Measurements from ENCODE around the gene FNDC3B. TPM values are rescaled to one million over a fixed set of nuclear protein-coding genes. Genes with fewer than 3 reads are reported as not detected.

Gene FNDC3B
- total RNA-seq, 1 experiment from 2014 or later = 62.3 TPM

GRCh38 chr3:172375206-172375850 lies 335.9 kb downstream of the FNDC3B start:
- H3K27me3 ChIP-seq = no peaks in the 10 kb centered on the region
- H3K4me1 ChIP-seq = peaks cover 6% of the 10 kb centered on the region
- H3K27ac ChIP-seq = no peak overlapping the region
- H3K4me3 ChIP-seq = no peak overlapping the region
- no peak for DNase-seq
- H3K36me3 ChIP-seq = peaks cover 71% of the 10 kb centered on the region
- no peaks in the 10 kb centered on the region for H3K9me3 ChIP-seq (replicated peaks)

- Histone ChIP-seq H3K4me3 (no peak overlapping the region), H3K4me1 (no peaks in the 10 kb centered on the region), H3K27me3 (no peaks in the 10 kb centered on the region), H3K27ac (no peak overlapping the region), H3K9me3 (replicated peaks) (peaks cover 4% of the 10 kb centered on the region; the same call in 1 of the 2 replicates), H3K36me3 (peaks cover 70% of the 10 kb centered on the region)
- no peak for DNase-seq
Observed at GRCh38 chr3:172376402-172376801, 337.0 kb downstream of the FNDC3B start.

- Histone ChIP-seq H3K9me3 (replicated peaks) (peaks cover 4% of the 10 kb centered on the region; the same call in 1 of the 2 replicates), H3K27me3 (no peaks in the 10 kb centered on the region), H3K36me3 (peaks cover 65% of the 10 kb centered on the region), H3K27ac (no peak overlapping the region), H3K4me3 (no peak overlapping the region), H3K4me1 (no peaks in the 10 kb centered on the region)
- no peak for DNase-seq
Observed at GRCh38 chr3:172376881-172377280, 337.5 kb downstream of the FNDC3B start.

- no peaks in the 10 kb centered on the region for H3K27me3 ChIP-seq
- no peaks in the 10 kb centered on the region for H3K4me1 ChIP-seq
- H3K36me3 ChIP-seq = peaks cover 58% of the 10 kb centered on the region
- peaks cover 4% of the 10 kb centered on the region; the same call in 1 of the 2 replicates for H3K9me3 ChIP-seq (replicated peaks)
- H3K27ac ChIP-seq = no peak overlapping the region
- no peak for DNase-seq
- no peak overlapping the region for H3K4me3 ChIP-seq
Observed at GRCh38 chr3:172378439-172378838, 339.1 kb downstream of the FNDC3B start.

- Histone ChIP-seq H3K27me3 (no peaks in the 10 kb centered on the region), H3K4me1 (no peaks in the 10 kb centered on the region), H3K36me3 (peaks cover 54% of the 10 kb centered on the region), H3K27ac (no peak overlapping the region), H3K4me3 (no peak overlapping the region), H3K9me3 (replicated peaks) (peaks cover 4% of the 10 kb centered on the region; the same call in 1 of the 2 replicates)
- DNase-seq = no peak
Observed at GRCh38 chr3:172379372-172379771, 340.0 kb downstream of the FNDC3B start.

- no peak overlapping the region for H3K27ac ChIP-seq
- no peak for DNase-seq
- H3K4me1 ChIP-seq = no peaks in the 10 kb centered on the region
- peaks cover 4% of the 10 kb centered on the region; the same call in 1 of the 2 replicates for H3K9me3 ChIP-seq (replicated peaks)
- no peaks in the 10 kb centered on the region for H3K27me3 ChIP-seq
- H3K4me3 ChIP-seq = no peak overlapping the region
- peaks cover 52% of the 10 kb centered on the region for H3K36me3 ChIP-seq
Observed at GRCh38 chr3:172380632-172381031, 341.3 kb downstream of the FNDC3B start.

- Histone ChIP-seq H3K27me3 (no peaks in the 10 kb centered on the region), H3K36me3 (peaks cover 40% of the 10 kb centered on the region), H3K27ac (no peak overlapping the region), H3K4me3 (no peak overlapping the region), H3K4me1 (no peaks in the 10 kb centered on the region), H3K9me3 (replicated peaks) (peaks cover 4% of the 10 kb centered on the region; the same call in 1 of the 2 replicates)
- DNase-seq = no peak
Observed at GRCh38 chr3:172383306-172383796, 344.0 kb downstream of the FNDC3B start.

GRCh38 chr3:172384836-172385235 lies 345.5 kb downstream of the FNDC3B start:
- peaks cover 4% of the 10 kb centered on the region; the same call in 1 of the 2 replicates for H3K9me3 ChIP-seq (replicated peaks)
- H3K36me3 ChIP-seq = peaks cover 30% of the 10 kb centered on the region
- H3K4me1 ChIP-seq = no peaks in the 10 kb centered on the region
- DNase-seq = no peak
- H3K27me3 ChIP-seq = no peaks in the 10 kb centered on the region
- no peak overlapping the region for H3K4me3 ChIP-seq
- H3K27ac ChIP-seq = no peak overlapping the region

- H3K36me3 ChIP-seq = peaks cover 16% of the 10 kb centered on the region
Observed at GRCh38 chr3:172387728-172388127, 348.4 kb downstream of the FNDC3B start.

GRCh38 chr3:172388412-172389078 lies 349.2 kb downstream of the FNDC3B start:
- Histone ChIP-seq H3K9me3 (replicated peaks) (no peaks in the 10 kb centered on the region), H3K27ac (no peak overlapping the region), H3K4me1 (no peaks in the 10 kb centered on the region), H3K4me3 (no peak overlapping the region), H3K36me3 (peaks cover 17% of the 10 kb centered on the region), H3K27me3 (no peaks in the 10 kb centered on the region)
- DNase-seq = no peak

More at GRCh38 chr3:172387728-172388127, 348.4 kb downstream of the FNDC3B start:
- Histone ChIP-seq H3K27ac (no peak overlapping the region), H3K9me3 (replicated peaks) (no peaks in the 10 kb centered on the region), H3K27me3 (no peaks in the 10 kb centered on the region), H3K4me1 (no peaks in the 10 kb centered on the region), H3K4me3 (no peak overlapping the region)
- DNase-seq = no peak

- no peaks in the 10 kb centered on the region for H3K9me3 ChIP-seq (replicated peaks)
- H3K27ac ChIP-seq = no peak overlapping the region
- H3K4me3 ChIP-seq = no peak overlapping the region
- no peaks in the 10 kb centered on the region for H3K27me3 ChIP-seq
- peaks cover 23% of the 10 kb centered on the region for H3K36me3 ChIP-seq
- DNase-seq = no peak
- H3K4me1 ChIP-seq = no peaks in the 10 kb centered on the region
Observed at GRCh38 chr3:172390792-172391191, 351.4 kb downstream of the FNDC3B start.

GRCh38 chr3:172391592-172392302 lies 352.4 kb downstream of the FNDC3B start:
- H3K9me3 ChIP-seq (replicated peaks) = no peaks in the 10 kb centered on the region
- peaks cover 20% of the 10 kb centered on the region for H3K36me3 ChIP-seq
- no peak overlapping the region for H3K4me3 ChIP-seq
- no peaks in the 10 kb centered on the region for H3K27me3 ChIP-seq
- no peak overlapping the region for H3K27ac ChIP-seq
- no peak for DNase-seq
- H3K4me1 ChIP-seq = no peaks in the 10 kb centered on the region

- Histone ChIP-seq H3K36me3 (peaks cover 15% of the 10 kb centered on the region), H3K9me3 (replicated peaks) (no peaks in the 10 kb centered on the region), H3K4me1 (no peaks in the 10 kb centered on the region), H3K27ac (no peak overlapping the region), H3K27me3 (no peaks in the 10 kb centered on the region), H3K4me3 (no peak overlapping the region)
- no peak for DNase-seq
Observed at GRCh38 chr3:172394692-172395091, 355.3 kb downstream of the FNDC3B start.

GRCh38 chr3:172396400-172396799 lies 357.0 kb downstream of the FNDC3B start:
- Histone ChIP-seq H3K4me1 (no peaks in the 10 kb centered on the region), H3K4me3 (no peak overlapping the region), H3K27me3 (no peaks in the 10 kb centered on the region), H3K27ac (no peak overlapping the region), H3K36me3 (peaks cover 20% of the 10 kb centered on the region), H3K9me3 (replicated peaks) (no peaks in the 10 kb centered on the region)
- DNase-seq = no peak
